SJCRH30 (cell line): Measurements from ENCODE around the gene MCF2L. TPM values are rescaled to one million over a fixed set of nuclear protein-coding genes. Genes with fewer than 3 reads are reported as not detected.

ENCODE experiments used
- DNase-seq, 2 experiments: peaks; one replicate each; pipeline ENCODE4 v3.0.0-alpha.2; 2015 to 2020
- H3K27ac ChIP-seq: fragments of 250-450 bp; sonication (Bioruptor Pico); 2 replicates; pipeline ENCODE4 v1.5.1; 2020; ENCODE audit warnings: mild to moderate bottlenecking, moderate library complexity
- H3K27me3 ChIP-seq: fragments of 250-450 bp; sonication (Bioruptor Pico); 2 replicates; pipeline ENCODE4 v1.5.1; 2020; ENCODE audit warnings: mild to moderate bottlenecking, moderate library complexity
- H3K36me3 ChIP-seq: fragments of 250-450 bp; sonication (Bioruptor Pico); 2 replicates; pipeline ENCODE4 v1.5.1; 2020; ENCODE audit warnings: mild to moderate bottlenecking, moderate library complexity
- H3K4me1 ChIP-seq: fragments of 250-450 bp; sonication (Bioruptor Pico); 2 replicates; pipeline ENCODE4 v1.5.1; 2020; ENCODE audit warnings: mild to moderate bottlenecking, moderate library complexity
- H3K4me3 ChIP-seq: fragments of 250-450 bp; sonication (Bioruptor Pico); 2 replicates; pipeline ENCODE4 v1.5.1; 2020; ENCODE audit warnings: mild to moderate bottlenecking, moderate library complexity
- H3K9me3 ChIP-seq: fragments of 250-450 bp; sonication (Bioruptor Pico); replicated peaks from 2 replicates; pipeline ENCODE4 v1.5.1; 2020; ENCODE audit warnings: mild to moderate bottlenecking, moderate library complexity
- total RNA-seq: library from RNA; depleted of rRNA; stranded (reverse); fragments of >200 nt; shearing (Covaris generic); gene quantifications from 2 replicates; pipeline ENCODE4 v1.2.3, GENCODE V29; 2014

MCF2L gene
- total RNA-seq, 1 experiment from 2014 or later = 4.4 TPM

- H3K27me3 ChIP-seq = no peaks in the 10 kb centered on the region
- no peak for DNase-seq
- no peak overlapping the region for H3K4me3 ChIP-seq
Observed at GRCh38 chr13:113014752-113015745, 46.0 kb downstream of the MCF2L start.

GRCh38 chr13:113015826-113016525 lies 47.0 kb downstream of the MCF2L start:
- no peak for DNase-seq
- no peak overlapping the region for H3K27ac ChIP-seq
- H3K4me3 ChIP-seq = no peak overlapping the region
- no peaks in the 10 kb centered on the region for H3K4me1 ChIP-seq
- H3K36me3 ChIP-seq = no peaks in the 10 kb centered on the region
- no peaks in the 10 kb centered on the region for H3K9me3 ChIP-seq
- no peaks in the 10 kb centered on the region for H3K27me3 ChIP-seq

More at GRCh38 chr13:113014752-113015745, 46.0 kb downstream of the MCF2L start:
- Histone ChIP-seq H3K27ac (no peak overlapping the region), H3K36me3 (no peaks in the 10 kb centered on the region), H3K9me3 (no peaks in the 10 kb centered on the region), H3K4me1 (no peaks in the 10 kb centered on the region)

GRCh38 chr13:113016526-113017295 lies 47.7 kb downstream of the MCF2L start:
- Histone ChIP-seq H3K4me3 (no peak overlapping the region), H3K27ac (no peak overlapping the region), H3K27me3 (no peaks in the 10 kb centered on the region), H3K4me1 (no peaks in the 10 kb centered on the region), H3K36me3 (no peaks in the 10 kb centered on the region), H3K9me3 (no peaks in the 10 kb centered on the region)
- DNase-seq = no peak

GRCh38 chr13:113017506-113018215 lies 48.6 kb downstream of the MCF2L start:
- no peaks in the 10 kb centered on the region for H3K9me3 ChIP-seq
- no peaks in the 10 kb centered on the region for H3K36me3 ChIP-seq
- H3K4me3 ChIP-seq = no peak overlapping the region
- no peaks in the 10 kb centered on the region for H3K27me3 ChIP-seq
- DNase-seq = no peak
- H3K4me1 ChIP-seq = no peaks in the 10 kb centered on the region
- H3K27ac ChIP-seq = no peak overlapping the region

GRCh38 chr13:113018676-113019465 lies 49.9 kb downstream of the MCF2L start:
- no peaks in the 10 kb centered on the region for H3K9me3 ChIP-seq
- H3K4me3 ChIP-seq = no peak overlapping the region
- no peaks in the 10 kb centered on the region for H3K27me3 ChIP-seq
- DNase-seq = no peak
- no peaks in the 10 kb centered on the region for H3K36me3 ChIP-seq
- no peaks in the 10 kb centered on the region; the same call in 1 of the 2 replicates for H3K4me1 ChIP-seq
- H3K27ac ChIP-seq = no peak overlapping the region

GRCh38 chr13:113020323-113021080 lies 51.5 kb downstream of the MCF2L start:
- H3K27me3 ChIP-seq = no peaks in the 10 kb centered on the region
- DNase-seq = no peak
- H3K4me3 ChIP-seq = no peak overlapping the region
- H3K9me3 ChIP-seq = no peaks in the 10 kb centered on the region
- no peaks in the 10 kb centered on the region; the same call in 1 of the 2 replicates for H3K4me1 ChIP-seq
- no peaks in the 10 kb centered on the region for H3K36me3 ChIP-seq
- no peak overlapping the region for H3K27ac ChIP-seq

- Histone ChIP-seq H3K27me3 (no peaks in the 10 kb centered on the region), H3K4me3 (no peak overlapping the region), H3K36me3 (no peaks in the 10 kb centered on the region), H3K4me1 (no peaks in the 10 kb centered on the region; the same call in 1 of the 2 replicates), H3K27ac (no peak overlapping the region), H3K9me3 (no peaks in the 10 kb centered on the region)
- no peak for DNase-seq
Observed at GRCh38 chr13:113021391-113021790, 52.4 kb downstream of the MCF2L start.

- DNase-seq = no peak
- no peaks in the 10 kb centered on the region for H3K9me3 ChIP-seq
- H3K4me1 ChIP-seq = no peaks in the 10 kb centered on the region; the same call in 1 of the 2 replicates
Observed at GRCh38 chr13:113021811-113022210, 52.8 kb downstream of the MCF2L start.

GRCh38 chr13:113022391-113022744 lies 53.4 kb downstream of the MCF2L start:
- no peak for DNase-seq
- H3K9me3 ChIP-seq = no peaks in the 10 kb centered on the region
- H3K4me3 ChIP-seq = no peak overlapping the region
- no peaks in the 10 kb centered on the region for H3K36me3 ChIP-seq
- no peaks in the 10 kb centered on the region for H3K27me3 ChIP-seq
- no peak overlapping the region for H3K27ac ChIP-seq
- no peaks in the 10 kb centered on the region; the same call in 1 of the 2 replicates for H3K4me1 ChIP-seq

More at GRCh38 chr13:113021811-113022210, 52.8 kb downstream of the MCF2L start:
- H3K4me3 ChIP-seq = no peak overlapping the region
- H3K36me3 ChIP-seq = no peaks in the 10 kb centered on the region
- no peaks in the 10 kb centered on the region for H3K27me3 ChIP-seq
- H3K27ac ChIP-seq = no peak overlapping the region

- H3K27me3 ChIP-seq = no peaks in the 10 kb centered on the region
- H3K4me3 ChIP-seq = no peak overlapping the region
- peak in 1 of 2 experiments; percentile 9 for DNase-seq
- no peak overlapping the region for H3K27ac ChIP-seq
- H3K9me3 ChIP-seq = no peaks in the 10 kb centered on the region
- H3K4me1 ChIP-seq = no peaks in the 10 kb centered on the region; the same call in 1 of the 2 replicates
- H3K36me3 ChIP-seq = no peaks in the 10 kb centered on the region
Observed at GRCh38 chr13:113022745-113023574, 53.9 kb downstream of the MCF2L start.

GRCh38 chr13:113023694-113024430 lies 54.8 kb downstream of the MCF2L start:
- H3K36me3 ChIP-seq = no peaks in the 10 kb centered on the region
- H3K4me3 ChIP-seq = no peak overlapping the region
- no peaks in the 10 kb centered on the region for H3K27me3 ChIP-seq
- no peak overlapping the region for H3K27ac ChIP-seq
- no peaks in the 10 kb centered on the region for H3K9me3 ChIP-seq
- no peak for DNase-seq
- H3K4me1 ChIP-seq = no peaks in the 10 kb centered on the region; the same call in 1 of the 2 replicates

- Histone ChIP-seq H3K4me3 (no peak overlapping the region), H3K36me3 (no peaks in the 10 kb centered on the region), H3K4me1 (no peaks in the 10 kb centered on the region; the same call in 1 of the 2 replicates), H3K27ac (no peak overlapping the region), H3K27me3 (no peaks in the 10 kb centered on the region), H3K9me3 (no peaks in the 10 kb centered on the region)
- no peak for DNase-seq
Observed at GRCh38 chr13:113024466-113024865, 55.5 kb downstream of the MCF2L start.
